A549 treated with Hydrocortisone at 1 μM for 4 hours (cell line): ENCODE measurements around the gene TRIM73. TPM values are rescaled to one million over a fixed set of nuclear protein-coding genes. Genes with fewer than 3 reads are reported as not detected.

Source experiments
- total RNA-seq: library from RNA; stranded (reverse); fragments of 200-300 nt; extraction: Qiagen RNA extraction; gene quantifications from 5 replicates; pipeline ENCODE4 v1.2.3, GENCODE V29; 2022

TRIM73 gene
- 1.2 to 2.1 TPM (median 1.8 TPM) in 5 replicates for total RNA-seq

GRCh38 chr7:75395329-75395728 lies at the start of gene TRIM73:
Gene TRIM73, plus strand, starts transcription at chr7:75395629. Its CDS starts 3,305 bp downstream, at chr7:75398934.

Other genes with a start within 250 kb of the TRIM73 start
- 35.3 to 40.4 TPM (median 37.7 TPM) in 5 replicates for gene POM121C, start 90.7 kb downstream of the TRIM73 start, total RNA-seq
- gene SPDYE5, start 96.7 kb downstream of the TRIM73 start, total RNA-seq, result not detected in 5 replicates